Lower leg skin (tissue), 3 donors: ENCODE measurements around the gene PLEKHH2.

Source experiments
- CTCF ChIP-seq, 3 donors: fragments of 450-650 bp; IDR thresholded peaks; one replicate each; pipeline ENCODE4 v1.5.1; 2016; ENCODE audit warnings: antibody characterized with exemption in 3 of 3, mild to moderate bottlenecking in 3 of 3, moderate library complexity in 2 of 3
- POLR2A ChIP-seq, 2 donors: fragments of 450-650 bp; IDR thresholded peaks; one replicate each; pipeline ENCODE4 v1.6.1; 2016 to 2017; ENCODE audit warnings: antibody characterized with exemption in 2 of 2, mild to moderate bottlenecking in 1 of 2, moderate library complexity in 1 of 2

DNA sequence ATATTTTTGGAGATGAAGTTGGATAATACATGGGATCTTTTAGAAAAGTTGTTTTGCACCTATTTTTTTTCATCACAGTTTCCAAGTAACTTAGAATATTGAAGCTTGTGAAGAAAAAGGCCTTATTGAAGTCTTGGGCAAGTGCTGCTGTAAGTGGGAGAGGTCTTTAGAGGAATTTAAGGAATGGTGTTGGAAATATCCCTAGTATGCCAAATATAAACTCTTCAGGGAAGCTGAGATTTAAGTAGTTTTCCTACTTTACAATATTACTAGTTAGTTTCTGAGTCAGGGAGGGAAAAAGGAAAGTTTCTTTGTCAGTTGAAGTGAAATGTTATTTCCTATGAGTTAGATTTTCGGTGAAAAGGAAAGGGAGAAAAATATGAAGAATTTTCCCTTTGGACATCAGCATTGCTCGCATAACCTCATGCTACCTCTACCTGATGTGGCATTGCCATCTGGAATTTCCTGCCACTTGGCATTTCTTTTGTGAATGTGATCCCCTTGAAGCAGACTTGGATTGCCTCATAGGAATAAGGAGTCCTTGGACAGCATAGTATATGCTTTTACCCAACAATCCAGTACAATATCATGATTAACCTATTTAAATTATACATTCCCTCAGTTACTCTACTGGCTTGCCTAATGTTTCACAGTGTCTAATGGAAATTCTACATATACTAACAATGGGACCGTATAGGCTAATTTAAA lies 12.1 kb downstream of the PLEKHH2 start:
- TF ChIP-seq CTCF (IDR thresholded peaks at IDR 0.05) (no peak), POLR2A (IDR thresholded peaks at IDR 0.05) (no peak)
